ENCODE results near the gene PRODH.
"Not testable (repeated sequence)": the region's sequence is repeated elsewhere in the genome, so short reads cannot be mapped to it uniquely, and the experiment has no call there.

Gene PRODH

DNA sequence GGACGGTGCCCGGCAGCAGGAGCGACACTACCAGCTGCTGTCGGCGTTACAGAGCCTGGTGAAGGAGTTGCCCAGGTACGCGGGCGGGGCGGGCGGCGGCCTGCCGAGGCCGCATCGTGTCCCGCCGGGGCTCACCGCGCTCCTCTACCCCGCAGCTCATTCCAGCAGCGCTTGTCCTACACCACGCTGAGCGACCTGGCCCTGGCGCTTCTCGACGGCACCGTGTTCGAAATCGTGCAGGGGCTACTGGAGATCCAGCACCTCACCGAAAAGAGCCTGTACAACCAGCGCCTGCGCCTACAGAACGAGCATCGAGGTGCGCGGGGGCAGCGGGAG is 29.7 kb downstream of the PRODH start:
- not testable (repeated sequence) for H3K23ac ChIP-seq (ENCODE audit: low read length in 2 of 2); H4K8ac ChIP-seq (ENCODE audit: low read length); H3K4me1 ChIP-seq (ENCODE audit: control insufficient read depth, insufficient read depth, low read depth, low read length); H3K27me3 ChIP-seq (ENCODE audit: control insufficient read depth in 1 of 2, insufficient read depth in 1 of 2, low read length in 2 of 2); H3K36me3 ChIP-seq (ENCODE audit: control insufficient read depth in 1 of 2, insufficient read depth in 2 of 2, low read depth in 1 of 2, low read length in 2 of 2); H3K4ac ChIP-seq (ENCODE audit: low read depth in 1 of 2, low read length in 2 of 2); DNase-seq; H3K14ac ChIP-seq (ENCODE audit: low read length in 2 of 2); H2BK15ac ChIP-seq (ENCODE audit: low read depth, poor library complexity, severe bottlenecking); H2BK5ac ChIP-seq (ENCODE audit: low read depth, low read length, poor library complexity, severe bottlenecking); H3K9me3 ChIP-seq (ENCODE audit: control insufficient read depth, low read length); H2AFZ ChIP-seq (ENCODE audit: low read depth, low read length); H3K4me3 ChIP-seq (ENCODE audit: insufficient read depth in 1 of 2, low read depth in 1 of 2, low read length in 2 of 2); H3K4me2 ChIP-seq (ENCODE audit: low read length, poor library complexity, severe bottlenecking); H2BK120ac ChIP-seq (ENCODE audit: low read depth, low read length); H3K9ac ChIP-seq (ENCODE audit: low read length); H4K91ac ChIP-seq (ENCODE audit: low read length); H2AK5ac ChIP-seq (ENCODE audit: low read length, severe bottlenecking); H3K27ac ChIP-seq (ENCODE audit: low read length, poor library complexity, severe bottlenecking); H2BK12ac ChIP-seq (ENCODE audit: low read length in 2 of 2); H3K79me1 ChIP-seq (replicated peaks; ENCODE audit: low read length, poor library complexity, severe bottlenecking); H3K18ac ChIP-seq (ENCODE audit: low read depth in 1 of 2, low read length in 2 of 2)
- WGBS: no CpG with 5 or more reads among the region's 36 CpGs

DNA sequence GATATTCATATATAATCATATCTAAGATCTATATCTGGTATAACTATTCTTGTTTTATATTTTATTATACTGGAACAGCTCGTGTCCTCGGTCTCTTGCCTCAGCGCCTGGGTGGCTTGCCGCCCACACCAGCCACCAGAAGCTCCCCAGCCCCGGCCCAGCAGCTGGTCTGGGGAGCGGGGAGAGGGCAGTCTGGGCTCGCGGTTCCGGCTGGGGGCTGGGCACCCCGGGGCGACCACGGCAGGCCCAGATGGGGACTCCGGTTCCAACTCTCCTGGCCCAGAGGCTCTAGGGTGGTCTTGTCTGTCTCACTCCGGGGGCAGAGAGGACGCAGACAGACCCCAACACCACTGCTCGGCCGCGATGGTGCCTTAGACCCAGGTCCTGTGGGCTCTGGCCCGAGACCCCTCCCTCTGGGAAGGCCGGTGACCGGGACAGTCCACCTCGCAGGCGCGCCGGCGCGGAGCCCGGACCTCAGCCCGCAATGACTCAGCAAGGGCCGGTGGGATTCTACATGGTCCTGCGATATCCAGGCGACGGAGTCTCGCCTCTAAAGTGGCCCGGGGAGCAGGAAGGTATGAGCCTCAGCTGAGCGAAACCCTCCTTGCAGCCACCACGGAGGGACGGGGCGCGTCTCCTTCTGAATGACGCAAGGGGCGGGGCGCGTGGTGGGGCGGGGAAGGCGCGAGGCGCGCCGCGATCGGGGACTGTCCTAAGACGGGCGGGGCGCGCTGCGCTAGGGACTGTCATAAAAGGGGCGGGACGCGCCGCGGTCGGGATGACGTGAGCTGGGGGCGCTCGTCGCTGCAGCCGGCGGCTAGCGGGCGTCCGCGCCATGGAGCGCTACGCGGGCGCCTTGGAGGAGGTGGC is 30.3 kb downstream of the PRODH start, which contains the start of gene DGCR6:
TSS of gene DGCR6 (plus strand) at position 781 of the 870 bp plus-strand sequence. CDS start at position 836, 55 bp downstream.
- Histone ChIP-seq H4K91ac (ENCODE audit: low read length) (no peak within 1 kb of the TSS), H3K9me3 (ENCODE audit: control insufficient read depth, low read length) (no peaks in the 10 kb centered on the region), H3K14ac (ENCODE audit: low read length in 2 of 2) (no peak within 1 kb of the TSS), H2BK12ac (ENCODE audit: low read length in 2 of 2) (no peak within 1 kb of the TSS), H3K4ac (ENCODE audit: low read depth in 1 of 2, low read length in 2 of 2) (no peak within 1 kb of the TSS), H3K4me2 (ENCODE audit: low read length, poor library complexity, severe bottlenecking) (no peak within 1 kb of the TSS), H3K27ac (ENCODE audit: low read length, poor library complexity, severe bottlenecking) (no peak within 1 kb of the TSS), H2BK120ac (ENCODE audit: low read depth, low read length) (no peak within 1 kb of the TSS), H3K23ac (ENCODE audit: low read length in 2 of 2) (no peak within 1 kb of the TSS), H3K36me3 (ENCODE audit: control insufficient read depth in 1 of 2, insufficient read depth in 2 of 2, low read depth in 1 of 2, low read length in 2 of 2) (no peaks in the 10 kb centered on the region), H3K4me3 (ENCODE audit: insufficient read depth in 1 of 2, low read depth in 1 of 2, low read length in 2 of 2) (no peak within 1 kb of the TSS), H3K9ac (ENCODE audit: low read length) (no peak within 1 kb of the TSS), H3K27me3 (ENCODE audit: control insufficient read depth in 1 of 2, insufficient read depth in 1 of 2, low read length in 2 of 2) (no peaks in the 10 kb centered on the region), H2BK5ac (ENCODE audit: low read depth, low read length, poor library complexity, severe bottlenecking) (no peak within 1 kb of the TSS), H2BK15ac (ENCODE audit: low read depth, poor library complexity, severe bottlenecking) (no peak within 1 kb of the TSS), H3K4me1 (ENCODE audit: control insufficient read depth, insufficient read depth, low read depth, low read length) (no peaks in the 10 kb centered on the region), H3K18ac (ENCODE audit: low read depth in 1 of 2, low read length in 2 of 2) (no peak within 1 kb of the TSS), H2AK5ac (ENCODE audit: low read length, severe bottlenecking) (no peak within 1 kb of the TSS), H3K79me1 (replicated peaks; ENCODE audit: low read length, poor library complexity, severe bottlenecking) (no peaks in the 10 kb centered on the region), H4K8ac (ENCODE audit: low read length) (no peak within 1 kb of the TSS), H2AFZ (ENCODE audit: low read depth, low read length) (no peak within 1 kb of the TSS)
- no CpG with 5 or more reads among the region's 77 CpGs for WGBS
- no peak for DNase-seq

DNA sequence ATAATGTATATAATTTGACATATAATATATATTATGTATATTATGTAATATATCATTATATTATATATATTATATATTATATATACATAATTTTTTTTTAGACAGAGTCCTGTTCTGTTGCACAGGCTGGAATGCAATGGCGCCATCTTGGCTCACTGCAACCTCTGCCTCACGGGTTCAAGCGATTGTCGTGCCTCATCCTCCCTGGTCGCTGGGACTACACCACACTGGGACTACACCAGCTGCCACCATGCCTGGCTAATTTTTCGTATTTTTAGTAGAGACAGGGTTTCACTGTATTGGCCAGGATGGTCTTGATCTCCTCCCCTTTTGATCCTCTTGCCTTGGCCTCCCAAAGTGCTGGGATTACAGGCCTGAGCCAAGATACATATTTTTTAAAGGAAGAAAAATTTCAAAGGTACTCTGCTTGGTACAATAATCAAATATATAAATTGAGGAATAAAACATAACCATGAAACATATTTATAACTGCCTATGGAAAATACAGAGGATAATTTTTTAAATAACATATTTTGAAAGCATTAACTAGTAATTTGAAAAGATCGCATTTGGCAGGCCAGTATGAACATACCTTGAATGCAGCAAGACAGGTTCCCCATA is 39.9 kb downstream of the PRODH start:
- H3K9me3 ChIP-seq (ENCODE audit: control insufficient read depth, low read length); H3K27ac ChIP-seq (ENCODE audit: low read length, poor library complexity, severe bottlenecking); H4K8ac ChIP-seq (ENCODE audit: low read length); DNase-seq; H4K91ac ChIP-seq (ENCODE audit: low read length); H3K4me3 ChIP-seq (ENCODE audit: insufficient read depth in 1 of 2, low read depth in 1 of 2, low read length in 2 of 2); H2BK5ac ChIP-seq (ENCODE audit: low read depth, low read length, poor library complexity, severe bottlenecking); H2AFZ ChIP-seq (ENCODE audit: low read depth, low read length); H2BK120ac ChIP-seq (ENCODE audit: low read depth, low read length); H3K4ac ChIP-seq (ENCODE audit: low read depth in 1 of 2, low read length in 2 of 2); H2BK15ac ChIP-seq (ENCODE audit: low read depth, poor library complexity, severe bottlenecking); H3K23ac ChIP-seq (ENCODE audit: low read length in 2 of 2); H3K14ac ChIP-seq (ENCODE audit: low read length in 2 of 2); H3K9ac ChIP-seq (ENCODE audit: low read length); H2AK5ac ChIP-seq (ENCODE audit: low read length, severe bottlenecking); H3K4me1 ChIP-seq (ENCODE audit: control insufficient read depth, insufficient read depth, low read depth, low read length); H3K36me3 ChIP-seq (ENCODE audit: control insufficient read depth in 1 of 2, insufficient read depth in 2 of 2, low read depth in 1 of 2, low read length in 2 of 2); H3K4me2 ChIP-seq (ENCODE audit: low read length, poor library complexity, severe bottlenecking); H3K18ac ChIP-seq (ENCODE audit: low read depth in 1 of 2, low read length in 2 of 2); H2BK12ac ChIP-seq (ENCODE audit: low read length in 2 of 2); H3K27me3 ChIP-seq (ENCODE audit: control insufficient read depth in 1 of 2, insufficient read depth in 1 of 2, low read length in 2 of 2); H3K79me1 ChIP-seq (replicated peaks; ENCODE audit: low read length, poor library complexity, severe bottlenecking): not testable (repeated sequence)
- WGBS: no CpG with 5 or more reads among the region's 7 CpGs

DNA sequence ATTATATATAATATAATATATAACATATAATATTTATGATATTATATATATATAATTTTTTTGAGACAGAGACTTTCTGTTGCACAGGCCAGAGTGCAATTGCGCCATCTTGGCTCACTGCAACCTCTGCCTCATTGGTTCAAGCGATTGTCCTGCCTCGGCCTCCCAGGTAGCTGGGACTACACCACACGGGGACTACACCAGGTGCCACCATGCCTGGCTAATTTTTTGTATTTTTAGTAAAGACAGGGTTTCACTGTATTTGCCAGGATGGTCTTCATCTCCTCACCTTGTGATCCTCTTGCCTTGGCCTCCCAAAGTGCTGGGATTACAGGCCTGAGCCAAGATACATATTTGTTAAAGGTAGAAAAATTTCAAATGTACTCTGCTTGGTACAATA is 42.3 kb downstream of the PRODH start:
- not testable (repeated sequence) for H3K27ac ChIP-seq (ENCODE audit: low read length, poor library complexity, severe bottlenecking); H3K4me2 ChIP-seq (ENCODE audit: low read length, poor library complexity, severe bottlenecking); H3K23ac ChIP-seq (ENCODE audit: low read length in 2 of 2); H2BK120ac ChIP-seq (ENCODE audit: low read depth, low read length); H2BK5ac ChIP-seq (ENCODE audit: low read depth, low read length, poor library complexity, severe bottlenecking); H4K8ac ChIP-seq (ENCODE audit: low read length); H3K79me1 ChIP-seq (replicated peaks; ENCODE audit: low read length, poor library complexity, severe bottlenecking); H3K4ac ChIP-seq (ENCODE audit: low read depth in 1 of 2, low read length in 2 of 2); H2AFZ ChIP-seq (ENCODE audit: low read depth, low read length); H2AK5ac ChIP-seq (ENCODE audit: low read length, severe bottlenecking); H2BK15ac ChIP-seq (ENCODE audit: low read depth, poor library complexity, severe bottlenecking); H3K27me3 ChIP-seq (ENCODE audit: control insufficient read depth in 1 of 2, insufficient read depth in 1 of 2, low read length in 2 of 2); DNase-seq; H2BK12ac ChIP-seq (ENCODE audit: low read length in 2 of 2); H3K36me3 ChIP-seq (ENCODE audit: control insufficient read depth in 1 of 2, insufficient read depth in 2 of 2, low read depth in 1 of 2, low read length in 2 of 2); H3K14ac ChIP-seq (ENCODE audit: low read length in 2 of 2); H3K4me3 ChIP-seq (ENCODE audit: insufficient read depth in 1 of 2, low read depth in 1 of 2, low read length in 2 of 2); H3K9ac ChIP-seq (ENCODE audit: low read length); H3K18ac ChIP-seq (ENCODE audit: low read depth in 1 of 2, low read length in 2 of 2); H3K9me3 ChIP-seq (ENCODE audit: control insufficient read depth, low read length); H3K4me1 ChIP-seq (ENCODE audit: control insufficient read depth, insufficient read depth, low read depth, low read length); H4K91ac ChIP-seq (ENCODE audit: low read length)
- no CpG with 5 or more reads among the region's 4 CpGs for WGBS

Data from mesenchymal stem cell (in vitro differentiated cells and primary cell).